Parathyroid adenoma (tissue), 2 donors: ENCODE data around the gene WWTR1.

Experiments used
- H2AFZ ChIP-seq: fragments of 300-600 bp; sonication (generic); one replicate; pipeline ENCODE4 v1.7.0; 2017; ENCODE audit warnings: antibody characterized with exemption, mild to moderate bottlenecking
- H3K27ac ChIP-seq: fragments of 300-600 bp; sonication (generic); one replicate; pipeline ENCODE4 v1.7.0; 2017
- H3K27me3 ChIP-seq: fragments of 300-600 bp; sonication (generic); one replicate; pipeline ENCODE4 v1.7.0; 2017; ENCODE audit warnings: low read length; ENCODE audit not compliant: control insufficient read depth, insufficient read depth
- H3K36me3 ChIP-seq: fragments of 300-600 bp; sonication (generic); one replicate; pipeline ENCODE4 v1.7.0; 2017; ENCODE audit warnings: low read length; ENCODE audit not compliant: control insufficient read depth, insufficient read depth
- H3K4me1 ChIP-seq: fragments of 300-600 bp; sonication (generic); one replicate; pipeline ENCODE4 v1.7.0; 2017; ENCODE audit warnings: control low read depth
- H3K4me2 ChIP-seq: fragments of 300-600 bp; sonication (generic); one replicate; pipeline ENCODE4 v1.7.0; 2017; ENCODE audit warnings: low read length
- H3K4me3 ChIP-seq: fragments of 300-600 bp; sonication (generic); one replicate; pipeline ENCODE4 v1.7.0; 2017; ENCODE audit warnings: low read depth, low read length
- H3K79me2 ChIP-seq: fragments of 300-600 bp; sonication (generic); one replicate; pipeline ENCODE4 v1.7.0; 2017; ENCODE audit warnings: control low read depth
- H3K9ac ChIP-seq: fragments of 300-600 bp; sonication (generic); one replicate; pipeline ENCODE4 v1.7.0; 2017; ENCODE audit warnings: mild to moderate bottlenecking
- H3K9me3 ChIP-seq: fragments of 300-600 bp; sonication (generic); one replicate; pipeline ENCODE4 v1.7.0; 2017; ENCODE audit warnings: low read length; ENCODE audit not compliant: control insufficient read depth
- TF ChIP-seq, protein P1 (sequence below): fragments of 300-600 bp; sonication (generic); IDR thresholded peaks from one replicate; pipeline ENCODE4 v1.7.0; 2017; ENCODE audit warnings: antibody characterized with exemption, mild to moderate bottlenecking
- donor health status: primary hyperparathyroidism.

WWTR1 gene

DNA sequence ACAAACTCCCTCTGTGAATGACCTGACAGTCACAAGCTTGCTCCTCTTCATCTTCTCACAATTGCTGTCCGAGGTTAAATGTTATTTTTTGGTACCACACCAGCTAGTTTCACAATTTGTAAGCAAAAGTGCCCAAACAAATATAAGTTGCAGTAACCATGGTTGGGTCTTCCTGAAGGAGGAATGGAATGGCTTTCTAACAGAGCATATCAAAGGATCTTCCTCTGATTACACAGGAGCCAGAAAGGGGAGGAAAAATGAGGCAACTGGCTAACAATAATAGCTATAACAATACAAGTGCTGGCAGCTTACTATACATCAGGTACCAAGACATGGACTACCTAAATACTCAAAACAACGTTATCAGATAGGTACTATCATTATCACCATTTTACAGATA lies 90.4 kb downstream of the WWTR1 start:
- Histone ChIP-seq H3K4me1 (peaks cover 13% of the 10 kb centered on the region), H3K79me2 (peaks cover 9% of the 10 kb centered on the region), H3K9ac (no peak overlapping the region), H2AFZ (no peak overlapping the region), H3K36me3 (no peaks in the 10 kb centered on the region), H3K27ac (no peak overlapping the region), H3K9me3 (no peaks in the 10 kb centered on the region), H3K4me3 (no peak overlapping the region), H3K4me2 (no peak overlapping the region), H3K27me3 (no peaks in the 10 kb centered on the region)
- TF ChIP-seq, protein P1, sequence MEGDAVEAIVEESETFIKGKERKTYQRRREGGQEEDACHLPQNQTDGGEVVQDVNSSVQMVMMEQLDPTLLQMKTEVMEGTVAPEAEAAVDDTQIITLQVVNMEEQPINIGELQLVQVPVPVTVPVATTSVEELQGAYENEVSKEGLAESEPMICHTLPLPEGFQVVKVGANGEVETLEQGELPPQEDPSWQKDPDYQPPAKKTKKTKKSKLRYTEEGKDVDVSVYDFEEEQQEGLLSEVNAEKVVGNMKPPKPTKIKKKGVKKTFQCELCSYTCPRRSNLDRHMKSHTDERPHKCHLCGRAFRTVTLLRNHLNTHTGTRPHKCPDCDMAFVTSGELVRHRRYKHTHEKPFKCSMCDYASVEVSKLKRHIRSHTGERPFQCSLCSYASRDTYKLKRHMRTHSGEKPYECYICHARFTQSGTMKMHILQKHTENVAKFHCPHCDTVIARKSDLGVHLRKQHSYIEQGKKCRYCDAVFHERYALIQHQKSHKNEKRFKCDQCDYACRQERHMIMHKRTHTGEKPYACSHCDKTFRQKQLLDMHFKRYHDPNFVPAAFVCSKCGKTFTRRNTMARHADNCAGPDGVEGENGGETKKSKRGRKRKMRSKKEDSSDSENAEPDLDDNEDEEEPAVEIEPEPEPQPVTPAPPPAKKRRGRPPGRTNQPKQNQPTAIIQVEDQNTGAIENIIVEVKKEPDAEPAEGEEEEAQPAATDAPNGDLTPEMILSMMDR, result no peak

GRCh38 chr3:149566292-149566975 lies 91.4 kb downstream of the WWTR1 start:
- TF ChIP-seq, protein P1, result no peak
- Histone ChIP-seq H3K4me2 (no peak overlapping the region), H3K36me3 (no peaks in the 10 kb centered on the region), H3K79me2 (peaks cover 9% of the 10 kb centered on the region), H2AFZ (no peak overlapping the region), H3K9ac (no peak overlapping the region), H3K27ac (no peak overlapping the region), H3K4me3 (no peak overlapping the region), H3K27me3 (no peaks in the 10 kb centered on the region), H3K4me1 (peaks cover 4% of the 10 kb centered on the region), H3K9me3 (no peaks in the 10 kb centered on the region)

GRCh38 chr3:149564079-149564478 lies 93.7 kb downstream of the WWTR1 start:
- Histone ChIP-seq H3K4me1 (no peaks in the 10 kb centered on the region), H2AFZ (no peak overlapping the region), H3K4me2 (no peak overlapping the region), H3K9ac (no peak overlapping the region), H3K9me3 (no peaks in the 10 kb centered on the region), H3K36me3 (no peaks in the 10 kb centered on the region), H3K4me3 (no peak overlapping the region), H3K27me3 (no peaks in the 10 kb centered on the region), H3K27ac (no peak overlapping the region), H3K79me2 (peaks cover 9% of the 10 kb centered on the region)
- TF ChIP-seq, protein P1, result no peak

DNA sequence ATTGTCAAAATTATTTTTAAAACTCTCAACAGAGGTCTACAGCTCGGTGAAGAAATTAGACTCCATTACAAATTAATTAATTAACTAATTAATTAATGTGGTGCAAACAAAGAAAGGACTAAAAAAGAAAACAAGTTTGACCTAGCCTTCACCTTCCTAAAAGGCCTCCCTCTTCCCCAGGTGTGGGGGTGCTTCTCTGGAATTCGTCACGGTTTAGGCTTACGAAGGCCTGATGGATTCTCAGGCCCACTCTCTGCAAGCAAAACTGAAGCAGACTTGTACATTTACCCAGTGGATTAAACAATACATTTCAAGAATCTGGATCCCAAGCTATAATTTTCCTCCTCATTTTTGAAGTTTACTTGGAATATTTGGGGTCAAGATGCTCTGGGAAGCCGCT lies 94.7 kb downstream of the WWTR1 start:
- H3K4me1 ChIP-seq, result no peaks in the 10 kb centered on the region
- no peak overlapping the region for H2AFZ ChIP-seq
- no peak overlapping the region for H3K4me3 ChIP-seq

More for the DNA sequence above, 94.7 kb downstream of the WWTR1 start:
- H3K9ac ChIP-seq, result no peak overlapping the region
- TF ChIP-seq, protein P1, result no peak
- no peak overlapping the region for H3K4me2 ChIP-seq
- H3K27me3 ChIP-seq, result no peaks in the 10 kb centered on the region
- peaks cover 9% of the 10 kb centered on the region for H3K79me2 ChIP-seq
- no peaks in the 10 kb centered on the region for H3K9me3 ChIP-seq
- H3K36me3 ChIP-seq, result no peaks in the 10 kb centered on the region
- no peak overlapping the region for H3K27ac ChIP-seq
